GM19467 (cell line): ENCODE measurements around the gene C19orf47.

Source experiments
- ATAC-seq: cut with Tn5 transposase; IDR thresholded peaks from one replicate; pipeline ENCODE4 v1.9.1; 2021; ENCODE audit warnings: mild to moderate bottlenecking, moderate library complexity; ENCODE audit not compliant: unreplicated experiment

C19orf47 gene

GRCh38 chr19:40284251-40284500, 64.0 kb downstream of the C19orf47 start:
- ATAC-seq = no peak

- ATAC-seq = no peak
These were observed 64.6 kb downstream of the C19orf47 start for GRCh38 chr19:40283414-40284250.

GRCh38 chr19:40282920-40283319, 65.3 kb downstream of the C19orf47 start:
- no peak for ATAC-seq

- ATAC-seq = no peak
These were observed 66.0 kb downstream of the C19orf47 start for GRCh38 chr19:40282209-40282580.

- ATAC-seq = no peak
These were observed 66.6 kb downstream of the C19orf47 start for GRCh38 chr19:40281381-40282208.

- no peak for ATAC-seq
These were observed 67.5 kb downstream of the C19orf47 start for GRCh38 chr19:40280608-40281221.

- ATAC-seq = no peak
These were observed 68.2 kb downstream of the C19orf47 start for GRCh38 chr19:40279761-40280607.

GRCh38 chr19:40279120-40279551, 69.1 kb downstream of the C19orf47 start:
- ATAC-seq = no peak

- no peak for ATAC-seq
These were observed 69.7 kb downstream of the C19orf47 start for GRCh38 chr19:40278361-40279035.

- ATAC-seq = no peak
These were observed 70.7 kb downstream of the C19orf47 start for GRCh38 chr19:40277356-40278059.

GRCh38 chr19:40274585-40275544, 73.3 kb downstream of the C19orf47 start:
- no peak for ATAC-seq

GRCh38 chr19:40273469-40274360, 74.5 kb downstream of the C19orf47 start:
- ATAC-seq = no peak

GRCh38 chr19:40272261-40272660, 75.9 kb downstream of the C19orf47 start:
- no peak for ATAC-seq

- ATAC-seq = no peak
These were observed 76.5 kb downstream of the C19orf47 start for GRCh38 chr19:40271706-40272105.

GRCh38 chr19:40270362-40271089, 77.7 kb downstream of the C19orf47 start:
- no peak for ATAC-seq
